Anterior cingulate cortex (tissue), 58 donors: ENCODE measurements around the gene CABLES2.

Experiments used
- DNase-seq, 58 donors: peaks; one replicate each; lab custom pipeline; 2025; lab: John Stamatoyannopoulos, UW

Gene CABLES2

DNA sequence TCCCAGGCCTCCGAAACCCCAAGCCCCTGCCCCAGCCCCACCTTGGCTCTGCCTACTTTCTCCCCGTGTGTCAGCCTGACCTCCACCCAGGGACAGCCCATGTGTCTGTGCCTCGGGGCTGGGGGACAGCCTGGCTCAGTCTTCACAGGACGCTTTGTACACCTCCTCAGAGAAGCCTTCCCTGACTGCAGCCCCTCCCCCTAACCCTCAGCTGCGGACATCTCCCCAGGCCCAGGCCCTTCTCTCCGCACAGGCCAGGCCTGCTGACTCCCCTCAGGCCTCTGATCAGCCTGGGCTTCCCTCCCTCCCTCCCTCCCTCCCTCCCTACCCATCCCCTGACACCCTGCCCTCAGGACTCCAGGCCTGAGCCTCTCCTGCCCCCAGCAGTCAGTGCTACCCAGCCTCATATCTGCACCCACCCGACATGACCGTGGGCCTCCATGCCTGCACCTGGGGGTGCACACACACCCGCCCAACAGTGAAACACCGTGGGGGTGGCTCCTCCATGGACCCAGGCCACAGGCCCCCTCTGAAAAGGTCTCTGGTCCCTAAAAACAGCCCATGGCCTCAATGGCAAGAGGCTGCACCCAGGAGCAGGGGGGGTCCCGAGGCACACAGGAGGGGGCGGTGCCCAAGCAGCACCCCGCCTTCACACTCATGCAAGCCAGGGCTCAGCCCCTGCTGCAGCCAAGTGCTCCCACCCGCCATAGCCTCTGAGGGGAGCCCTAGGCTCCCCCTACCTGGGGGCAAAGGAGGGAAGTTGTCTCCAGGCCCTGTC lies 52.9 kb downstream of the CABLES2 start:
- DNase-seq = no peak

DNA sequence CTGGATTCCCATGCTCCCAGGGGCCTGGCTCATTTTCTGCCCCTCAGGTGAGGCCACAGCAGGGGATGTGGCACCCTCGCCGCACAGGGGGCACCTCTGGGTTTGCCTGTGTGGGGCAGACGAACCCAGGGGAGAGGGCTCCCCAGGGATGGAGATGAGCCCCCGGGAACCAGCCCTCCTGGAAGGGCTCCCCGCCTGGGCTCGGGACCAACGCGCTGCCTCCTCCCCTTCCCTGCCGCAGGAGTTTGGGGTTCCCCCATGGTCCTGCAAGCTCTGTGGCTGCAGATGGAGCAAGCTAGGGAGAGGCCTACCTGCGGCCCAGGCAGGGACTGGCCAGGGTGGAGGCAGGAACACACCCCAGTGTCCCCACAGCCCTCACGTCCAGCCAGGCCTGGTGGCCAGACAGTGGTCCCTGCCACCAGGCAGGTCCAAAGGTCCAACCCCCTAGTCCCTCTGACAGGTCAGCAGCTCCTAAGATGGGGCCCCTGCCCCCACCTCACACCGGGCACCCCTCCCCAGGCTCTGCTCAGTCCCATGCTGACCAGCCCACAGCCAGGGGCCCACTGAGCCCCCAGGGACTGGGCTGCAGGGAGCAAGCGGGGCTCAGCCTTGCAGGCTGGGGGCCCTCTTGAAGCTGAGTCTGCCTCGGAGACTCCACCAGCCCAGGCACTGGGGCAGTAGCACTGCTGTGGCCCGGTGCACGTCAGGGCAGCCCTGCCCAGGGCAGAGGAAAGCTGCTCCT lies 53.6 kb downstream of the CABLES2 start:
- DNase-seq = no peak

DNA sequence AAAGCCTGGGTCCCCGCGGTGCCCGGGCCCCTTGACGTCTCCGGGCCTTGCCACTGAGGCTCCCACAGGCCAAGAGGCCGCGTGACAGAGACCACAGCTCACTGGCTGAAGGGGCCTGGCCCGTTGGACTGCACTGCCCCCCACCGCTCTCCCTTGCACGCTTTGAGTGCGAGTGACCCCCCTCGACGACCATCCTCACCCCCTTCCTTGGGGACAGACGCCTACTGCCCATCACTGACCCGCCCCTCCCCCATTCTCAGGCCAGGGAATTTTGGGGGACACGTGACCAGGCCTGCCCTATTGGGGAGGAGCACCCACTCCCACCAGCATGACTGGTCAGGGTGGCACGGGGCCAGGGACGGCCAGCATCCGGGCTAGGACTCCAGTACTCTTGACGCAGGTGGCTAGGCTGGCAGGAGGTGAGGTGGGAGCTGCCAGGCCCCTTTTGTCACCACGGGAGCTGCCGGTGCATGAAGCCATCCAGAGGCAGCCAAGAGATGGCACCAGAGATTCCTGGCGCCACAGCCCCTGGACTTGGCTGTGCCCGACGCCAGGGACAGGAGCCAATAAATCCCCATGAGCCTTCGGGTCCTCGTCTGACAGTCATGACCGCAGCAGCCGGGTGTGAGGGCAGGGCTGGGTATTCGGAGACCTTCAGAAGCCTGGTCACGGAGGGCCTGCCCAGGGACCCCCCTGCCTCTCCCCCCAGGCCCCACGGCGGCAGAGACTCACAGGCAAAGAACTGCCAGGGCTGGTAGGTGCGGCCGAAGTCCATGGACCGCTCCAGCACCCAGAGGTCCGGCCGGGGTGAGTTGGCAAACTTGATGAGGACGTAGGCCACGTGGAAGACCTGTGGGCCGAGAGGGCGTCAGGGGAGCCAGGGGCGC lies 54.4 kb downstream of the CABLES2 start:
- peak in 53 of 58 donors; percentile 41 to 85 (median 73) for DNase-seq

DNA sequence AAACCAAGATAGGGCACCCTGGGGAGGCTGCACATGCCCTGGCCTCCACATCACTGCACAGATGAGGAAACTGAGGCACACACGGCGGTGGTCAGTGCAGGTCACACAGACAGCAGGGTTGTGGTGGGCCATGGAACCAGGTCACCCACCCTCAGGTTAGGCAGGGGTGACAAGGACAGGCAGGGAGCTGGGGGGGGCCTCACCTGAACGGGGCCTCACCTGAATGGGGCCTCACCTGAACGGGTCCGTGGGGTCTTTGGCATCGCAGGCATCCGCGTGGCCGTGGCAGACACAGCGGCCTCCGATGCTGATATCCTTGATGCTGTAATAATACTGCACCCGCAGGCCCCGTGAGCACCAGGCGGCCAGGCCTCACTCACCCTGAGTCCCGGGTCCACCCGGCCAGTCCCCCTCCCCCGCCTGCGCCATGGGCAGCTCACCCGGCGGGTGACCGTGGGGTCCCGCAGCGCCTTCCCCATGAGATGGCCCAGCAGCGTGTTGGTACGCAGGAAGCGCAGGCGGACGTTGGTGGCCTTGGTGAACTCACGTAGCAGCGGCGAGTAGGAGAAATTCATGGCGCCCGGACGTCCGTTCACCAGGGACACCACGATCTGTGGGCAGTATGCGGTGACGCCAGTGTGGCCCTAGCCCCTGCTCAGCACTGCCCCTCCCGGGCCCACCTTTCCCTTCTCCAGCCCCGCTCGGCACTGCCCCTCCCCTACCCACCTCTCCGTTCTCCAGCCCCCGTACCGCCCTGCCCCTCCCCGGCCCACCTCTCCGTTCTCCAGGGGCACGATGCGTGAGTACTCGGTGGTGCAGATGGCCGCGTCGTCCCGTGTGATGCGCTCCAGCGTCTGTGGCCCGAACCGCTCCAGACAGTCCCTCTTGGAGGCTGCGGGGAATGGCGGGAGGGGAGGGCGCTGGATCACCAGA lies 55.4 kb downstream of the CABLES2 start:
- no peak for DNase-seq

DNA sequence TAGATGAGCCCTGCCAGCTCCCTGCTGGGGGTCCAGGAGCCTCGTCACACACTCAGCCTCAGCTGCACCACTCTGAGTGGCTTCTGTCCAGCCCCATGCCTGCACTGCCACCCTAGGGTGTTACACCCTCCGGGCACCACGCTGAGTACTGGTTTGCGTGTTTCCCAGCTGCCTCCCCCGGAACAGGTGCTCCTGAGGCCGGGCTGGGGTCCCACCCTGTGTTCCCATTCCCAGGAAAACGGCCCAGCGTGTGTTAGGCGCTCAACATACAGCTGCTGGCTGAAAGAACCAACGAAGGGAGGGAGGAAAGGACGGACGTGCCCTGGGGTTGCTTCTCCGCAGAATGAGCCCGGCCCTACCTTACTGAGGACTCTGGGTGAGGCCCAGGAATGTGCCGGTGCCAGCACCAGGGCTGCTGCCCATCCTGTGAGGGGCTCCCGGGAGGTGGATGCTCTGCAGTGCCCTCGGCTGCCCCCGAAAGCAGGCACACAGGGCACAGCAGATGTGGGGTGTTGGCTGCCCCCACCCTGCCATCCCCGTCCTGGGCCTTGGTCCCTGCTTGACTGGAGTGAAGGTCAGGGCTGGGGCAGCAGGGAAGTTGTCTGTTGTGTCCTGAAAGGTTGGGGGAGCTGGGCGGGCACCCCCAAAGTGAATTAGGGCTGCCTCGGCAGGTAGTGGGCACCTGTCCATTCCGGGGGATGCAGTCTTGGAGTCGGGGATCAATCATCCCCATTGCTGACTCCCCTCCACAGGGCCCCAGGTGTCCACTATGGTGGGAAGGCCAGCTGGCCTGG lies 56.3 kb downstream of the CABLES2 start:
- no peak for DNase-seq

DNA sequence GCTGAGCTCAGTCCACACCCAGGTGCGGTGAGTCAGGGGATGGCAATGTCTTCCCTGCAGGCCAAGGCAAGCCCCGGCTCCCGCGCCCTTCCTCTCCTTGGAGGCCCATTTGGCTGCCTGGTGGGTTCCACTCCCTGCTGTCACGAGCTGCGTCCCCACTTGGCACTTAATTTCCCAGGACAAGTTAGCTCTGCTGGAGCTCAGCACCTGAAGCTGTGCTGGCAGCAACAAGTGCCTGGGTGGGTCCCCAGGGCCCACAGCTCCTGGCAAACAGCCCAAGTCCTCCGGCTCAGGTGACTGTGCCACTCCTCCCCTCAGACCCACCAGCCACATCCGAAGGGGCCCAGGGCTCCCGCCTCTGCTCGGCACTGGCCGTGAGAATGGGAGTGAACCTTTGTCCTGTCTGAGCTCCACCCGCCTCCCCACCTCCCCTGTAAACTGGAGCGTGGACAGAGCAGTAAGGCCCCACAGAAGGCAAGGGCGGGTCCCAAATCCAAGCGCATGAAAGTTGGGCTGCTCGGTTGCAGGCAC lies 56.9 kb downstream of the CABLES2 start:
- DNase-seq = no peak

DNA sequence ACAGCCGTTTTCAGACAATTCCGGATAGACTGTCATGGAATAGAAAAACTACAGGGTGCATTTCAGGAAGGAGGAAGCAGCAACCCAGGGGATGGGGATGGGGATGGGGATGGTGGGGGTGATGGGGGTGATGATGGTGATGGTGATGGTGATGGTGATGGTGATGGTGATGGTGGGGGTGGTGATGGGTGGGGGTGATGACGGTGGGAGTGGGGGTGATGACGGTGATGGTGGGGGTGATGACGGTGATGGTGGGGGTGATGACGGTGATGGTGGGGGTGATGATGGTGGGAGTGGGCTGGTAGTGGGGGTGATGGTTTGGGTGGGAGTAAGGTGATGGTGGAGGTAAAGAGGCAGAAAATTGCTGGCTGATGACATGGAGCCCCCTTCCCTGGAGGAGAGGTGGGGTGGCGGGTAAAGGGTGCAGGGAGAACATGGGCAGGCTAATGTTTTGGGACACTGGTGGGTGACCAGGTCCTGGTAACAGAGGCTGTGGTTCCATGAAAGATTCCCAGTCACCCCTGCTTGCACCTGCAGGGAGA lies 57.5 kb downstream of the CABLES2 start:
- no peak for DNase-seq

DNA sequence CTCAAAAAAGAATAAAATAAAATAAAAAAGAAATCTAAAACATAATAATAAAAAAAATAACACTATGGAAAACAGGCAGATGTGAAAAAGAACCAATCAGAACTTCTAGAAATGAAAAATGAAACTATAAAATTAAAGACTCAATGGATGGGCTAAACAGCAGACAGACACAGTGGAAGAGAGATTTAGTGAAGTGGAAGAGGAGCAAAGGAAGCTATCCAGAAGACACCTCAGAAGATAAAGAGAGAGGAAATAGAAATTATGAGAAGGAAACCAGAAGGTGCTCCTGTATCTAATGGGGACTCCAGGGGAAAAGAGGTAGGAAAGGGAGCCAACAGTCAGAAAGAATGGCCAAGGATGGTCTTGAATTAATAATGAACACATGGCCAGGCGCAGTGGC lies 58.5 kb downstream of the CABLES2 start:
- no peak for DNase-seq

DNA sequence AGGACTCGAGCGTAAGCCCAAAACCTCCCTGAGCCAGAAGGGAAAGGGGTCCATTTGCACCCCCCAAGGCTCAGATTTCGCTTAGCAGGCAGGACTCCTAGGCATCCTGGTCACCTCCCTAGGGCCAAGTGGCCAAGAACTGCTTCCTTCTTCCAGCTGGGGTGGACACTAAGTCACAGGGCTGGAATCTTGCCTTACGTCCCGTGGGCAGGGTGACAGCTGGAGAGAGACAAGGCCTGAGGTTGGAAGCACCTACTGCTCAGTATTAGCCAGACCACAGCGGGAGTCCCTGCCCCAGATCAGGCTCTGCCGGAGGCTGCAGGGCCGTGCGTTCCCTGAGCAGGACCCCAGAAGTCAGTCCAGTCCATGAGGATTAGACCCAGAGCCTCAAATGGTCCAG lies 59.6 kb downstream of the CABLES2 start:
- no peak for DNase-seq

DNA sequence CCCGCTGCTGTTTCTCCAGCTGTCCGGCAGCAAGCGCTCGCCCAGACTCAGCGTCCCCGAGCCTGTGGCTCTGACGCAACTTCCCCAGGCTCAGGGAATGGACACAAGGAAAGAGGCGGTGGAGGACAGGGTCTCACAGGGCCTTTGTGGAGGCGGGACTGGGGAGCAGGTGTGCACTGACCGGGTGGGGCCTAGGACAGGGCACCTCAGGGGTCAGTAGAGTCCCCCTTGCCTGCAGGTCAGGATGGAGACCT lies 60.0 kb downstream of the CABLES2 start:
- DNase-seq = no peak

DNA sequence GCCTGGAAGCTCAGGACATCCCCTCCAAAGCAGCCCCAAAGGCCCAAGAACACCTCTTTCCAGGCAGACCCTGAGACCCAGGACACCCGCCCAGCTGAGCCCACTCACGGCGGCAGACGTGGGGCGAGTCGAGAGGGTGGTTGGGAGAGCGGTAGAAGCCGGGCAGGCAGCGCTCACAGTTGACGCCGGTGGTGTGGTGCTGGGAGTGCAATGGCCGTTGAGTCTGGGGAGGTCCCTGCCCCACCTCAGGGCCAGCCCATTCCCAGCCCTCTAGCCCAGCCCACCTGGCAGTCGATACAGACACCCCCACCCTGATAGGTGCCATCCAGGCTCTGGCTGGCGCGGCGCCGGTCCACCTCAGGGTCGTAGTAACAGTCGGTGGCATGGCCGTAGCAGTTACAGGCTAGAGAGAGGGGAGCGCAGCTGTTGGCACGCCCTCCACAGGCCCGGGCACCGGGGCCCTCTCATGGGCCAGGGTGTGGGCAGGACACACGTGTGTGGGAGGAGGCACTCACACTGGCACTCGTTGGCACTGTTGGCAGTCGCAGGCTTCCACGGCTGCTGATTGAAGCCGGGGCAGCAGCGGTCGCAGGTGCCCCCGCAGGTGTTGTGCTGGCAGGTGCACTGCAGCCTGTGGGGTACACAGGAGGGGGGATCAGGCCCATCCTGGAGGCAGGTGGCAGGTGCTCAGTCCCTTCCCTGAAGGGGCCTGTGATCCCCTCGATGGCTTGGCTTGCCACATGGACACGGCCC lies 60.5 kb downstream of the CABLES2 start:
- no peak for DNase-seq

DNA sequence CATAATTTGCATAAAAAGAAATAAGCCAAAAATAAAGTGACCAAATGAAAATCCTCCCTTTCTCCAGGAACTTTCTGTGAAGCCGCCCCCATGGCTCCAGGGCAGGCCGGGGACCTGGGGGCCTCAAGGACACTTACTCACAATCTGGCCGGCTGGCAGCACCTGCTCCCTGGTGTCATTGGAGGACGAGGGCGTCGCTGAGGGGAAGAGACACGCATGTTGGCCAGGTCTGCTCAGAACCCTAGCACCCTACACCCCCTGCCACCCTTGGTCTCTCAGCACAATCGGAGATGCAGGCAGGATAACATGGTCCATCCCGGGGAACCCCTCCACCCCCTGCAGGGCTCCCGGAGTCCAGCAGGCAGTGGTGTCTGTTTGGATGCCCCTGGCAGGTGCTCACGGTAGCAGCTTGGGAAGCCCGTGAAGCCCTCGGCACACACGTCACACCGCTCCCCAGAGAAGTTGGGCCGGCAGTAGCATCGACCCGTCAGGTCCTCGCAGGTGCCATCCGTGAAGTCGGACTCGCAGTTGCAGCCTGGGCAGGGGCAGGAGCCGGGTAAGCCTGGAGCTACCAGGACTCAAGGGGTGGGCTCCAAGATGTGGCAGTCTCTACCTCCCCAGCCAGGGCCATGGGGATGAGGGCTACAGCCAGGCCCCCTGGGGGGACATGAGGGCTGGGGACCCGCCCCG lies 61.3 kb downstream of the CABLES2 start:
- DNase-seq = no peak

DNA sequence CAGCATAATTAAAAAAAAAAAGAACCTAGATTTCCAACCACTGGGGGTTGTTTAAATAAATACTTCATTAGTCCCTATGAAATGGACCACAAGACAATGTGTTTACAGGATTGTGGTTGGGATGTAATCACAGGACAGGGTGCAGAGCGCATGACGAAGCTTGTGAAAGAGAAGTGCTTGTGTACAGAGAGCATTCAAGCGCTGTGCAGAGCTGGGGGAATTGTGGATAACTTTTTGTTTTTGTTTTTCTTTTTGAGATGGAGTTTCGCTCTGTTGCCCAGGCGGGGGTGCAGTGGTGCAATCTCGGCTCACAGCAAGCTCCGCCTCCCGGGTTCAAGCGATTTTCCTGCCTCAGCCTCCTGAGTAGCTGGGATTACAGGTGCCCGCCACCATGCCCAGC lies 62.3 kb downstream of the CABLES2 start:
- no peak for DNase-seq

DNA sequence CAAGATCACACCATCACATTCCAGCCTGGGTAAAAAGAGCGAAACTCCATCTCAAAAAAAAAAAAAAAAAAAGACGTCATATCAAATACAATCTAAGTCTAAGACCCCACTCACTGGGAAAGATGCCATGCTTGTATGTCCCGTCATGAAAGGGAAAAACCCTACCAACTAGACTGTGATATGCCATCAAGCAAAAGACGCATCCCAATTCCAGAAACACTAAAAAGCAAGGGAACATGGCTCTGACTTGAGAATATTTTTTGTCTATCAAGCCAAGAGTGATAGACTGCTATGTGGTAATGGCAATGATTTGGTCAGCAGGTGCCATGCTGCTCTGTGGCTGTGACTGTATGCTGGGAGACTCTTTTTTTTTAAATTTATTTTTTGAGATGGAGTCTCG lies 63.0 kb downstream of the CABLES2 start:
- DNase-seq = no peak

DNA sequence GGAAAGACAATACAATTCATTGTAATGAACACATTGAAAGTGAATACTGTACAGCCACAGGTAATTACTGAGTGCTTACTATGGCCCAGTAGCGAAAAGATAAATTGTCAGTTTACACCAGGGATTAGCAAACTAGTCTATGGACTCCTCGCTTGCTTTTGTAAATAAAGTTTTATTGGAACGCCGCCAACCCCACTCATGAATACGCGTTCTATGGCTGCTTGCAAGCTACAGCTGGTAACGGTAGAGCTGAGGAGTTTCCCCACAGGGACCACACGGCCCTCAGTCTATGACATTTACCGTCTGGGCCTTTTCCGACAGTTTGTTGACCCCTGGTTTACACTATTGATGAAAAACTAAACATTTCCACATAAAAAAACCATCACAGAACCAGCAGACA lies 64.2 kb downstream of the CABLES2 start:
- DNase-seq = no peak

DNA sequence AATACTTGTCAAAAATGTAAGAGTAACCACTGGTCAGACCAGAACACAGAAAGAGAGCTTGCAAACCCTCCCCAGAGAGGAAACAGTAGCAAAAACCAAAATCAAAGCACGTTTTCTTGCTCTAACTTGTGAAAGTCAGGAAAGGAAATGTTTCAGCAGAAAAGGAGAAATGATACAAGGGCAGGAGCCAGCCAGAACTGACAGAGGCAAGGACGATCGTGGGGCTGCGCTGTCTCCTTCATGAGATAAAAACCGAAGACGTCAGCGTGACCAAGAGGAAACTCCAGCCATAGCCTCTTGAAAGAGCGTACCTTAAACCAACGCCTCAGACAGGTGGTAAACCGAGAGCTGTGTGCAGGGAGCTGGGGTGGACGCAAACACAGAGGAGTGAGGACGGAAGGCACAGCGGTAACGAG lies 67.4 kb downstream of the CABLES2 start:
- DNase-seq = no peak
